GM23338 (cell line): ENCODE data around the gene FLNB. TPM values are rescaled to one million over a fixed set of nuclear protein-coding genes. Genes with fewer than 3 reads are reported as not detected.

Experiments
- ATAC-seq: fragments of 200-7000 bp; cut with Tn5 transposase; 3 replicates; pipeline ENCODE4 v1.9.1; 2020
- DNase-seq: peaks from one replicate; pipeline ENCODE4 v3.0.0-alpha.2; 2015; ENCODE audit warnings: low spot score
- H2AFZ ChIP-seq: fragments of 200-600 bp; sonication (generic); 2 replicates; pipeline ENCODE4 v1.8.0; 2016; ENCODE audit warnings: antibody characterized with exemption, mild to moderate bottlenecking, moderate library complexity
- H3F3A ChIP-seq: fragments of 200-600 bp; sonication (generic); replicated peaks from 2 replicates; pipeline ENCODE4 v1.8.0; 2017; ENCODE audit warnings: antibody characterized with exemption, mixed run types, low read depth
- H3K27ac ChIP-seq: fragments of 200-600 bp; sonication (generic); 2 replicates; pipeline ENCODE4 v1.6.1; 2016; ENCODE audit warnings: low read depth
- H3K27me3 ChIP-seq: fragments of 200-600 bp; sonication (generic); 2 replicates; pipeline ENCODE4 v1.8.0; 2016; ENCODE audit warnings: mild to moderate bottlenecking, mixed run types, moderate library complexity; ENCODE audit not compliant: insufficient read depth
- H3K36me3 ChIP-seq: fragments of 200-600 bp; sonication (generic); 2 replicates; pipeline ENCODE4 v1.8.0; 2016; ENCODE audit warnings: mild to moderate bottlenecking; ENCODE audit not compliant: insufficient read depth
- H3K4me1 ChIP-seq: fragments of 200-600 bp; sonication (generic); 2 replicates; pipeline ENCODE4 v1.8.0; 2016; ENCODE audit warnings: mild to moderate bottlenecking, moderate library complexity; ENCODE audit not compliant: insufficient read depth
- H3K4me2 ChIP-seq: fragments of 200-600 bp; sonication (generic); 2 replicates; pipeline ENCODE4 v1.7.1; 2017; ENCODE audit warnings: mixed run types
- H3K4me3 ChIP-seq: fragments of 200-600 bp; sonication (generic); 2 replicates; pipeline ENCODE4 v1.6.1; 2016; ENCODE audit warnings: mixed run types
- H3K79me2 ChIP-seq: fragments of 200-600 bp; sonication (generic); replicated peaks from 2 replicates; pipeline ENCODE4 v1.8.0; 2017; ENCODE audit warnings: mild to moderate bottlenecking; ENCODE audit not compliant: insufficient read depth
- H3K9me2 ChIP-seq: fragments of 200-600 bp; sonication (generic); 2 replicates; pipeline ENCODE4 v1.8.0; 2017; ENCODE audit not compliant: insufficient read depth
- H4K20me1 ChIP-seq: fragments of 200-600 bp; sonication (generic); replicated peaks from 2 replicates; pipeline ENCODE4 v1.8.0; 2017; ENCODE audit warnings: mild to moderate bottlenecking; ENCODE audit not compliant: insufficient read depth
- H3K27ac Mint-ChIP-seq: 2 replicates; pipeline ENCODE4 v1.8.0; 2020; ENCODE audit warnings: inconsistent platforms, mild to moderate bottlenecking, moderate library complexity, mixed read lengths
- H3K27me3 Mint-ChIP-seq: 3 replicates; pipeline ENCODE4 v1.8.0; 2022; ENCODE audit warnings: low read depth, mild to moderate bottlenecking, moderate library complexity, mixed read lengths, inconsistent platforms; ENCODE audit not compliant: insufficient read depth, poor library complexity
- H3K36me3 Mint-ChIP-seq: 3 replicates; pipeline ENCODE4 v1.8.0; 2021; ENCODE audit warnings: low read depth, mild to moderate bottlenecking, inconsistent platforms, moderate library complexity, mixed read lengths
- H3K4me1 Mint-ChIP-seq: 3 replicates; pipeline ENCODE4 v1.8.0; 2020; ENCODE audit warnings: mild to moderate bottlenecking, inconsistent platforms, mixed read lengths
- H3K4me3 Mint-ChIP-seq: 3 replicates; pipeline ENCODE4 v1.8.0; 2021; ENCODE audit warnings: moderate library complexity, mild to moderate bottlenecking, inconsistent platforms, mixed read lengths
- H3K9me3 Mint-ChIP-seq: 3 replicates; pipeline ENCODE4 v1.8.0; 2020; ENCODE audit warnings: moderate library complexity, mild to moderate bottlenecking, inconsistent platforms, mixed read lengths
- JUNB ChIP-seq: IDR thresholded peaks from one replicate; pipeline ENCODE4 v1.6.1; 2016; ENCODE audit warnings: antibody characterized with exemption; ENCODE audit not compliant: unreplicated experiment
- NANOG ChIP-seq: IDR thresholded peaks from 2 replicates; pipeline ENCODE4 v1.6.1; 2016; ENCODE audit warnings: antibody characterized with exemption, borderline replicate concordance
- STAT1 ChIP-seq: IDR thresholded peaks from one replicate; pipeline ENCODE4 v1.6.1; 2016; ENCODE audit warnings: antibody characterized with exemption; ENCODE audit not compliant: unreplicated experiment
- ZNF114 ChIP-seq: fragments of 250-450 bp; sonication (Bioruptor Pico); IDR thresholded peaks from 2 replicates; pipeline ENCODE4 v1.5.0; 2020; ENCODE audit warnings: mild to moderate bottlenecking, moderate library complexity
- polyA plus RNA-seq: library from polyadenylated mRNA; unstranded; fragments of >200 nt; fragmentation: Nextera tagmentation; extraction: Ambion mirVana; gene quantifications from 2 replicates; pipeline ENCODE4 v1.2.1, GENCODE V29; 2016
- total RNA-seq: library from RNA; depleted of rRNA; stranded (reverse); fragments of >200 nt; shearing (Covaris generic); gene quantifications from 2 replicates; pipeline ENCODE4 v1.2.3, GENCODE V29; 2014
- TF ChIP-seq, protein P1 (sequence below): IDR thresholded peaks from one replicate; pipeline ENCODE4 v1.6.1; 2018; ENCODE audit warnings: antibody characterized with exemption; ENCODE audit not compliant: unreplicated experiment
- TF ChIP-seq, protein P2 (sequence below), 2 experiments: fragments of 200-600 bp in 1 of 2; sonication (generic) in 1 of 2; conservative IDR thresholded peaks; 2 replicates each; pipeline versions ENCODE4 v1.5.1 to v1.6.1; 2016 to 2017; ENCODE audit warnings: antibody characterized with exemption in 2 of 2, low read depth in 2 of 2, mild to moderate bottlenecking in 2 of 2, moderate library complexity in 1 of 2
- TF ChIP-seq, protein P3 (sequence below): IDR thresholded peaks from 2 replicates; pipeline ENCODE4 v1.6.1; 2016; ENCODE audit warnings: antibody characterized with exemption

Gene FLNB
- total and polyA plus RNA-seq, 2 experiments from 2014 or later, result 39.7 to 179 TPM

- H3F3A ChIP-seq, result no peaks in the 10 kb centered on the region
- H3K4me3 ChIP-seq, result no peak overlapping the region
- Mint-ChIP-seq H3K27ac (no peak overlapping the region), H3K4me3 (no peak overlapping the region), H3K4me1 (no peaks in the 10 kb centered on the region), H3K36me3 (peaks cover 65% of the 10 kb centered on the region), H3K27me3 (no peaks in the 10 kb centered on the region), H3K9me3 (no peaks in the 10 kb centered on the region)
- TF ChIP-seq, protein P1, sequence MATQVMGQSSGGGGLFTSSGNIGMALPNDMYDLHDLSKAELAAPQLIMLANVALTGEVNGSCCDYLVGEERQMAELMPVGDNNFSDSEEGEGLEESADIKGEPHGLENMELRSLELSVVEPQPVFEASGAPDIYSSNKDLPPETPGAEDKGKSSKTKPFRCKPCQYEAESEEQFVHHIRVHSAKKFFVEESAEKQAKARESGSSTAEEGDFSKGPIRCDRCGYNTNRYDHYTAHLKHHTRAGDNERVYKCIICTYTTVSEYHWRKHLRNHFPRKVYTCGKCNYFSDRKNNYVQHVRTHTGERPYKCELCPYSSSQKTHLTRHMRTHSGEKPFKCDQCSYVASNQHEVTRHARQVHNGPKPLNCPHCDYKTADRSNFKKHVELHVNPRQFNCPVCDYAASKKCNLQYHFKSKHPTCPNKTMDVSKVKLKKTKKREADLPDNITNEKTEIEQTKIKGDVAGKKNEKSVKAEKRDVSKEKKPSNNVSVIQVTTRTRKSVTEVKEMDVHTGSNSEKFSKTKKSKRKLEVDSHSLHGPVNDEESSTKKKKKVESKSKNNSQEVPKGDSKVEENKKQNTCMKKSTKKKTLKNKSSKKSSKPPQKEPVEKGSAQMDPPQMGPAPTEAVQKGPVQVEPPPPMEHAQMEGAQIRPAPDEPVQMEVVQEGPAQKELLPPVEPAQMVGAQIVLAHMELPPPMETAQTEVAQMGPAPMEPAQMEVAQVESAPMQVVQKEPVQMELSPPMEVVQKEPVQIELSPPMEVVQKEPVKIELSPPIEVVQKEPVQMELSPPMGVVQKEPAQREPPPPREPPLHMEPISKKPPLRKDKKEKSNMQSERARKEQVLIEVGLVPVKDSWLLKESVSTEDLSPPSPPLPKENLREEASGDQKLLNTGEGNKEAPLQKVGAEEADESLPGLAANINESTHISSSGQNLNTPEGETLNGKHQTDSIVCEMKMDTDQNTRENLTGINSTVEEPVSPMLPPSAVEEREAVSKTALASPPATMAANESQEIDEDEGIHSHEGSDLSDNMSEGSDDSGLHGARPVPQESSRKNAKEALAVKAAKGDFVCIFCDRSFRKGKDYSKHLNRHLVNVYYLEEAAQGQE, result no peak
- TF ChIP-seq JUNB (no peak), STAT1 (no peak), NANOG (no peak), ZNF114 (CRISPR knock-in tag) (no peak)
- H2AFZ ChIP-seq, result no peak overlapping the region
- no peak overlapping the region for H3K4me2 ChIP-seq
- no peaks in the 10 kb centered on the region for H3K79me2 ChIP-seq
- peaks cover 42% of the 10 kb centered on the region for H3K36me3 ChIP-seq
- H3K27ac ChIP-seq, result no peak overlapping the region
- H4K20me1 ChIP-seq, result peaks cover 5% of the 10 kb centered on the region; the same call in 1 of the 2 replicates
- H3K9me2 ChIP-seq, result no peaks in the 10 kb centered on the region
- ATAC-seq, result no peak
- H3K4me1 ChIP-seq, result no peaks in the 10 kb centered on the region
- no peaks in the 10 kb centered on the region for H3K27me3 ChIP-seq
- DNase-seq, result no peak
These were observed 126.2 kb downstream of the FLNB start for GRCh38 chr3:58134468-58134867.

DNA sequence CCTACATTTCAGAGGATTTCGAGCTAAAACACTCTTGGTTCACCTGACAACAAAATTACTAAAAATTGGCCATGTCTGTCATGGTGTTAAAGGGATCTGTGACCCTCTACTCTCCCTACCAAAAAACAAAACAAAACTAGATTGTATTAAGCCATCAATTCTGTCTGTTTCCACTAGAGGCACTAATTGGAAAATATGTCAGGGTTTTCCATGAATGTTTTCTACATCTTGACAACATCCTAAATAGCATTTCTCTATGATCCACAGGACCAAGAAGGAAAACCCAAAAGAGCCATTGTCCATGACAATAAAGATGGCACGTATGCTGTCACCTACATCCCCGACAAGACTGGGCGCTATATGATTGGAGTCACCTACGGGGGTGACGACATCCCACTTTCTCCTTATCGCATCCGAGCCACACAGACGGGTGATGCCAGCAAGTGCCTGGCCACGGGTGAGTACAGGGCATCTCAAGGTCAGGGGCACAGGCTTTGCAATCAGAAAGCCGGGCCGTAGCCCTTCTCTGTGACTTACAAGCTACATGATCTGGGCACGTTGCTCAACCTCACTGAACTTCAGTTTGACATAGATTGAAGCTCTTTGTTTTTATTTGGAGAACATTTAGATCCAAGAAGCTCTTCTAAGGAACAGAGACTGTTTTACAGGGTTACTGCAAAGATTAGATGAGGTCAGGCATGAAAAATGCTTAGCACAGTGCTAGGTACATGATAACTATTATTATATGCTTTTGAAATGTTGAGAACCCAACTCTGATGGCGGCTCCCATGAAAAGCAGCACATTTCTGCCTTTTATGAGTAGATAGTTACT lies 127.7 kb downstream of the FLNB start:
- Mint-ChIP-seq H3K27ac (no peak overlapping the region), H3K4me1 (no peaks in the 10 kb centered on the region), H3K9me3 (no peaks in the 10 kb centered on the region), H3K4me3 (no peak overlapping the region), H3K36me3 (peaks cover 61% of the 10 kb centered on the region), H3K27me3 (peaks cover 2% of the 10 kb centered on the region)
- H3K4me3 ChIP-seq, result no peak overlapping the region
- no peaks in the 10 kb centered on the region for H3F3A ChIP-seq
- TF ChIP-seq, protein P2, sequence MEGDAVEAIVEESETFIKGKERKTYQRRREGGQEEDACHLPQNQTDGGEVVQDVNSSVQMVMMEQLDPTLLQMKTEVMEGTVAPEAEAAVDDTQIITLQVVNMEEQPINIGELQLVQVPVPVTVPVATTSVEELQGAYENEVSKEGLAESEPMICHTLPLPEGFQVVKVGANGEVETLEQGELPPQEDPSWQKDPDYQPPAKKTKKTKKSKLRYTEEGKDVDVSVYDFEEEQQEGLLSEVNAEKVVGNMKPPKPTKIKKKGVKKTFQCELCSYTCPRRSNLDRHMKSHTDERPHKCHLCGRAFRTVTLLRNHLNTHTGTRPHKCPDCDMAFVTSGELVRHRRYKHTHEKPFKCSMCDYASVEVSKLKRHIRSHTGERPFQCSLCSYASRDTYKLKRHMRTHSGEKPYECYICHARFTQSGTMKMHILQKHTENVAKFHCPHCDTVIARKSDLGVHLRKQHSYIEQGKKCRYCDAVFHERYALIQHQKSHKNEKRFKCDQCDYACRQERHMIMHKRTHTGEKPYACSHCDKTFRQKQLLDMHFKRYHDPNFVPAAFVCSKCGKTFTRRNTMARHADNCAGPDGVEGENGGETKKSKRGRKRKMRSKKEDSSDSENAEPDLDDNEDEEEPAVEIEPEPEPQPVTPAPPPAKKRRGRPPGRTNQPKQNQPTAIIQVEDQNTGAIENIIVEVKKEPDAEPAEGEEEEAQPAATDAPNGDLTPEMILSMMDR (conservative IDR thresholded peaks at IDR 0.05; ENCODE audit: low read depth in 2 of 2), result peak in 1 of 2 experiments; percentile 46; a peak in 2 of 4 replicates
- TF ChIP-seq, protein P3, sequence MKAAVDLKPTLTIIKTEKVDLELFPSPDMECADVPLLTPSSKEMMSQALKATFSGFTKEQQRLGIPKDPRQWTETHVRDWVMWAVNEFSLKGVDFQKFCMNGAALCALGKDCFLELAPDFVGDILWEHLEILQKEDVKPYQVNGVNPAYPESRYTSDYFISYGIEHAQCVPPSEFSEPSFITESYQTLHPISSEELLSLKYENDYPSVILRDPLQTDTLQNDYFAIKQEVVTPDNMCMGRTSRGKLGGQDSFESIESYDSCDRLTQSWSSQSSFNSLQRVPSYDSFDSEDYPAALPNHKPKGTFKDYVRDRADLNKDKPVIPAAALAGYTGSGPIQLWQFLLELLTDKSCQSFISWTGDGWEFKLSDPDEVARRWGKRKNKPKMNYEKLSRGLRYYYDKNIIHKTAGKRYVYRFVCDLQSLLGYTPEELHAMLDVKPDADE, result no peak
- no peaks in the 10 kb centered on the region for H3K9me2 ChIP-seq
- no peaks in the 10 kb centered on the region for H3K27me3 ChIP-seq
- no peak overlapping the region for H3K4me2 ChIP-seq
- no peaks in the 10 kb centered on the region for H3K79me2 ChIP-seq
- ATAC-seq, result no peak
- no peak overlapping the region for H3K27ac ChIP-seq
- peaks cover 49% of the 10 kb centered on the region for H3K36me3 ChIP-seq
- H3K4me1 ChIP-seq, result no peaks in the 10 kb centered on the region
- H4K20me1 ChIP-seq, result peaks cover 5% of the 10 kb centered on the region; the same call in 1 of the 2 replicates
- DNase-seq, result peak; percentile 13
- no peak overlapping the region for H2AFZ ChIP-seq
